Measurements from ENCODE around the gene STK17B.

DNA sequence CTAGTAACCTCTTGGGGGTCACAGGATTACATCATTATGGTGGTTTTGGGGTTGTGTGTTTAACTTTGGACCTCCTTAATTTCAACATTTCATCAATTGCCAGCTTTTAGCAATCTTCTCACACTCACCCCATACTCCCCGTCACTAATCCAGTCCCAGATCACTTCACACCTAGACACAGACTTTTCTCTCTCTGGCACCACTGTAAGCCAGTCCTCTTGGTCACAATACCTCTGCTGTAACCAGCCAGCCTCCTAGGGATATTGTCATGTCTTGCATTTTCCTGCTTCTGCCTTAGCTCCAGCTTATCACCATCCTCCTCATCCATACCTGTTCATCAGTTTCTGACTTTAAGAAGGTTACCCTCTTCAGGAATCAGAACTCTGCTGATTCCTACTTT, 1.6 kb upstream of the STK17B start:
- TF ChIP-seq, protein P1, sequence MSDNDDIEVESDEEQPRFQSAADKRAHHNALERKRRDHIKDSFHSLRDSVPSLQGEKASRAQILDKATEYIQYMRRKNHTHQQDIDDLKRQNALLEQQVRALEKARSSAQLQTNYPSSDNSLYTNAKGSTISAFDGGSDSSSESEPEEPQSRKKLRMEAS (IDR thresholded peaks at IDR 0.05; ENCODE audit: low read depth, low read length): no peak
- TF ChIP-seq, protein P2, sequence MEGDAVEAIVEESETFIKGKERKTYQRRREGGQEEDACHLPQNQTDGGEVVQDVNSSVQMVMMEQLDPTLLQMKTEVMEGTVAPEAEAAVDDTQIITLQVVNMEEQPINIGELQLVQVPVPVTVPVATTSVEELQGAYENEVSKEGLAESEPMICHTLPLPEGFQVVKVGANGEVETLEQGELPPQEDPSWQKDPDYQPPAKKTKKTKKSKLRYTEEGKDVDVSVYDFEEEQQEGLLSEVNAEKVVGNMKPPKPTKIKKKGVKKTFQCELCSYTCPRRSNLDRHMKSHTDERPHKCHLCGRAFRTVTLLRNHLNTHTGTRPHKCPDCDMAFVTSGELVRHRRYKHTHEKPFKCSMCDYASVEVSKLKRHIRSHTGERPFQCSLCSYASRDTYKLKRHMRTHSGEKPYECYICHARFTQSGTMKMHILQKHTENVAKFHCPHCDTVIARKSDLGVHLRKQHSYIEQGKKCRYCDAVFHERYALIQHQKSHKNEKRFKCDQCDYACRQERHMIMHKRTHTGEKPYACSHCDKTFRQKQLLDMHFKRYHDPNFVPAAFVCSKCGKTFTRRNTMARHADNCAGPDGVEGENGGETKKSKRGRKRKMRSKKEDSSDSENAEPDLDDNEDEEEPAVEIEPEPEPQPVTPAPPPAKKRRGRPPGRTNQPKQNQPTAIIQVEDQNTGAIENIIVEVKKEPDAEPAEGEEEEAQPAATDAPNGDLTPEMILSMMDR (IDR thresholded peaks at IDR 0.05; ENCODE audit: low read depth, low read length): no peak
- no peak for TF ChIP-seq POLR2A (IDR thresholded peaks at IDR 0.05; ENCODE audit: extremely low read depth, insufficient read length)

Data from NB4 (cell line).